SW 1271 (cell line): ENCODE data around the gene TBC1D23.

Source experiments
- DNase-seq, 2 experiments: peaks; one replicate each; lab custom pipeline; 2025; lab: John Stamatoyannopoulos, UW

Gene TBC1D23

GRCh38 chr3:100352296-100353231, 91.8 kb downstream of the TBC1D23 start:
- no peak for DNase-seq

GRCh38 chr3:100354850-100355249, 94.1 kb downstream of the TBC1D23 start:
- no peak for DNase-seq

DNA sequence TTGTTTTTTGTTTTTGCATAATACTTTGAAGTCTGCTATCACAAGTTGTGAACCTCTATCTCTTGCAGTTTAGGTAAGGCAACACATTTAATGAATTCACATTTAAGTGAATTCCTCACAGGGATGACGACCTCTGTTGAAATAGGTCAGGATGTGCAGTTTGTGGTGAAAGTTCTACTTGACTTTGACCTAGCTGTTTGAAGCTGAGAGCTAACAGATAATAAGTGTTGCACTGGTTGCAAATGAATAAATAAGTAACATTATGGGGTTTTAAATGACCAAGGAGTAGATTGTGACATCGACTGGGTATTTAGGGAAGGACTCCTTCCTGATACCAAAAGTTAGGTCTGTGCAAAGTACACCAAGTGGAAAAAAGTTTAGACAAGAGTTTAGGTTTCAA, 97.6 kb downstream of the TBC1D23 start:
- no peak for DNase-seq

DNA sequence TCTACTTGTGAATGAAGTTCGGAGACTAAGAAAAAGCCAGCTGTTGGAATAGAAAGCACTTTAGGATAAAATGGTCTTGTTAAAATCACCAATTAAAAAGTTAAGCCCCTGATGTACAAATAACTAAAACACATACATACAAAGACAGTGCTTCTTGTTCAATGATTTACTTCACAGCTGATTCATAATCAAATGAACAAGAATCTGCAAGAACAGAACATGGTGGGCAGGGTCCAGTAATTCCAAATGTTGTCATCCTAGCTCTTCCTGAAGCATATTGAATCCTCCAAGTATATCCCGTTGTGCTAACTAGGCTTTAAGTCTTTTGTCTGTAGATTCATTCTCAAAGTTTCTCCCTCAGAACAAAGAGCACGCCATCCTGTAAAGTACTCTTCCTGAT, 98.2 kb downstream of the TBC1D23 start:
- no peak for DNase-seq

GRCh38 chr3:100360757-100361496, 100.1 kb downstream of the TBC1D23 start:
- DNase-seq, result no peak

DNA sequence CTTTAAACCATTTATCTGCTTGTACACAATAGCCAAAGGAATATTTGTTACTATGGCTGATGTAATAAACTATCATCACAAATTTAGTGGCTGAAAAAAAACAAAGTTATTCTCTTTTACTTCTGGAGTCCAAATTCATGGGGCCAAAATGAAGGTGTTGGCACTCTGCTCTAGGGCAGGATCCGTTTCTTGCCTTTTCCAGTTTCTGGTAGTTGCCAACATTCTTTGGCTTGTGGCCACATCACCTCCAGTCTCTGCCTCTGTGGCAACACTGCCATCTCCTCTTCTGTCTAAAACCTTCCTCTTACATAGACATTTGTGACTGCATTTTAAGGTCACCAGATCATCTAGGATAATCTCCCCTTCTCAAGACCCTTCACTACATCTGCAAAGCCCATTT, 101.1 kb downstream of the TBC1D23 start:
- no peak for DNase-seq

GRCh38 chr3:100364421-100364820, 103.6 kb downstream of the TBC1D23 start:
- no peak for DNase-seq

DNA sequence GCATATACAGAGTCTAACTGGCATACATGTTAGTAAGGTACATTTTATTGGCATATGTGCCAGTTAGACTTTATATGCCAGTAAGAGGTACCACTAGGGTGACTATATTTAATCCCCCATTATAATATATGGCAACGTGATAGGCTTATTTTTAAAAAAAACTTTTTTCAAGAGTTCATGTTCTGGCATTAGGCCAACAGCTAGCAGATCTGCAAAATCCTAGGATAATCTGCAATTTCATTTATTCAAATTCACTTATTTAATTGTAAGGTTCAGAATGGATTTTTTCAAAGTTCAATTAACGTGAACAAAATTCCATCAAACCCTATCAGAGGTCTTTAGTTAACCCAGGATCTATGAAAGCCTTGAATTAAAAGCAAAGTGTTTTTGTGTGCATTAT, 105.6 kb downstream of the TBC1D23 start:
- DNase-seq, result no peak

DNA sequence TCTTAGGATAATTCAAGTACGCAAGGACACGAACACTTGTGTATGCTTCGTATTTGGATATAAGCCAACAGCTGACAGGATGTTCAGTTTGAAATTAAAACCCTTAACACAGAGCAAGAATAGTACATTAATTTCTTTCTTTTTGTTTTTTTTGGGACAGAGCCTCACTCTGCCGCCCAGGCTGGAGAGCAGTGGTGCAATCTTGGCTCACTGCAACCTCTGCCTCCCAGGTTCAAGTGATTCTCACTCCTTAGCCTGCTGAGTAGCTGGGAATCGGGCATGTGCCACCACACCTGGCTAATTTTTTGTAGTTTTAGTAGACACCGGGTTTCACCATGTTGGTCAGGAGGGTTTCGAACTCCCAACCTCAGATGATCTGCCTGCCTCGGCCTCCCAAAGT, 107.6 kb downstream of the TBC1D23 start:
- no peak for DNase-seq

DNA sequence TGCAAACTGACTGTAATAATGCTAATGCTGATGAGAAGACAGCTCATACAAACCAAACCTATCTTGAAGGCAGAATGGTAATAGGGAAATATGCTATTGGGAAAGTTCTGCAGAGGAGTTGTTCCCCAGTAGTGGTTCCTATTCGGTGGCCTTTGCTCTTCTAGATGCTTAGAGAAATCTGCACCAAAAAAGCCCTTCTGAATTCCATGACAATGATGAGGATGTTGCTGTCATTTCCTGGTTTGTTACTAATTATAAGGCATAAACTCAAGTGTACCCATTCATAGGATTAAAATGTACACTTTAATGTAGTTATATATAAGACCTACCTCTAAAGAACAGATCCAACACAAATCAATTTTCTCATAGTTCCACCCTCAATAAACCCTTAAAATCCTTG, 110.0 kb downstream of the TBC1D23 start:
- DNase-seq, result no peak

- no peak for DNase-seq
Observed at GRCh38 chr3:100374521-100374920, 113.7 kb downstream of the TBC1D23 start.
